Mesodermal cell (in vitro differentiated cells): ENCODE measurements around the gene SHC1.

ENCODE experiments used
- H3K27ac ChIP-seq: 2 replicates; pipeline ENCODE4 v1.7.0; 2013; ENCODE audit warnings: mild to moderate bottlenecking, low read depth, low read length, moderate library complexity; ENCODE audit not compliant: severe bottlenecking
- H3K36me3 ChIP-seq: 2 replicates; pipeline ENCODE4 v1.7.1; 2013; ENCODE audit warnings: mild to moderate bottlenecking, low read length, moderate library complexity; ENCODE audit not compliant: control insufficient read depth, insufficient read depth
- H3K4me1 ChIP-seq: one replicate; pipeline ENCODE4 v1.7.1; 2013; ENCODE audit warnings: mild to moderate bottlenecking, low read length; ENCODE audit not compliant: insufficient read depth, control insufficient read depth, poor library complexity, severe bottlenecking
- H3K4me3 ChIP-seq: 2 replicates; pipeline ENCODE4 v1.7.0; 2013; ENCODE audit warnings: low read length, control low read depth, mild to moderate bottlenecking; ENCODE audit not compliant: insufficient read depth, poor library complexity, severe bottlenecking; ENCODE audit errors: extremely low read depth
- H3K9me3 ChIP-seq: 2 replicates; pipeline ENCODE4 v1.7.1; 2013; ENCODE audit warnings: mild to moderate bottlenecking, low read length, moderate library complexity; ENCODE audit not compliant: control insufficient read depth
- WGBS, 2 experiments: methylation state at CpG; one replicate each; pipeline ENCODE4 v1.1.5; 2013; ENCODE audit warnings: missing lambda C conversion rate in 2 of 2; ENCODE audit not compliant: insufficient coverage in 2 of 2; 5-methylcytosine and 5-hydroxymethylcytosine counted together

The SHC1 gene

GRCh38 chr1:154954541-154954940 is 16.0 kb downstream of the SHC1 start:
- H3K4me3 ChIP-seq, result no peak overlapping the region
- H3K4me1 ChIP-seq, result peaks cover 30% of the 10 kb centered on the region
- 79 to 90% methylated on average over 2 of the region's 3 CpGs for WGBS, 2 experiments
- no peaks in the 10 kb centered on the region for H3K9me3 ChIP-seq
- no peak overlapping the region for H3K27ac ChIP-seq
- H3K36me3 ChIP-seq, result peaks cover 35% of the 10 kb centered on the region

DNA sequence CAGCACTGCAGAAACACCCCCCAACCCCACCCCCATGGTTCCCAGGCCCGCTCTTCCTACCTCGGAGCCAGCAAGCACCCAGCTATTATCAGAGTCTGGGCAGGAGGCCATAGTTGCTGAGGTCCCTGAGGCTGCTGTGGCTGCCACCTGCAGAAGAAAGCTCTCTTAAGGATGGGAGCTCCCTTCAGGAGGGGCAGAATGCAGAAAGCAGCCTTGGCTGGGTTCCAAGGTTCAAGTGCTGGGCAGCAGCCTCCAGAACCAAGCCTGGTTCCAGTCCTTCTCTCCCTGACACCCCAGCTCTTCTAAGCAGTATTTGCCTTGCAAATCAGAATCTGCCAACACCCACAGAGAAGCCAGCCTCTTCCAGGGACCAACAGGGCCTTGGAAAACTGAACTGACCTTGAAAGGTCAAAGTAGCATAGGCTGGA is 16.9 kb downstream of the SHC1 start:
- Histone ChIP-seq H3K9me3 (no peaks in the 10 kb centered on the region), H3K36me3 (peaks cover 25% of the 10 kb centered on the region), H3K4me1 (peaks cover 30% of the 10 kb centered on the region), H3K4me3 (no peak overlapping the region), H3K27ac (no peak overlapping the region)
- WGBS, 2 experiments, result 100% methylated on average over 2 of the region's 2 CpGs; no CpG with 5 or more reads in 1 of the 2 experiments

DNA sequence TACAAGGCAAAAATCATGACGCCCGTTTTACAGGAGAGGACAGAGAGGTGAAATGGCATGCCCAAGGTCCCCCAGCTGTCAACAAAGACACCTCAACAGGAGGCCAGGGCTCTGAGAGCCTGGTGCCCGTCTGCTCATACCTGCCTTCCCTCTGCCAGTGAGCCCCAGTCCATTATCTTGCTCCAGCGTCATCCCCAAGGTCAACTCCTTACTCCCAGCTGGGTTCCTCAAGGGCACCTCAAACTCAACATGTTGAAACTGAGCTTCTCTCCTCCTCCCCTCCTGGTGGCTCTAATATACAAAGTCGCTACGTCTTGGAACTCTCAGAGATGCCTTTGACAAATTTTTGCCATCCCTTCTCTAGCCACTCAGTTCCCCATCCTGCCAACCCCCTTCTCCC is 17.9 kb downstream of the SHC1 start:
- Histone ChIP-seq H3K4me1 (peaks cover 30% of the 10 kb centered on the region), H3K4me3 (no peak overlapping the region), H3K9me3 (no peaks in the 10 kb centered on the region), H3K36me3 (peaks cover 24% of the 10 kb centered on the region), H3K27ac (no peak overlapping the region)
- 92 to 93% methylated on average over 4 to 6 of the region's 6 CpGs for WGBS, 2 experiments

- Histone ChIP-seq H3K9me3 (no peaks in the 10 kb centered on the region), H3K4me1 (peaks cover 24% of the 10 kb centered on the region), H3K36me3 (peaks cover 27% of the 10 kb centered on the region), H3K27ac (no peak overlapping the region), H3K4me3 (no peak overlapping the region)
- WGBS, 2 experiments, result 86 to 91% methylated on average over 10 to 14 of the region's 15 CpGs
Measured at GRCh38 chr1:154951901-154952657, 18.5 kb downstream of the SHC1 start.

- Histone ChIP-seq H3K36me3 (peaks cover 45% of the 10 kb centered on the region), H3K4me1 (no peaks in the 10 kb centered on the region), H3K4me3 (no peak overlapping the region), H3K9me3 (no peaks in the 10 kb centered on the region), H3K27ac (no peak overlapping the region)
- WGBS, 2 experiments, result 93 to 97% methylated on average over 6 to 11 of the region's 11 CpGs
Measured at GRCh38 chr1:154948079-154948478, 22.5 kb downstream of the SHC1 start.

- Histone ChIP-seq H3K27ac (no peak overlapping the region), H3K4me1 (peaks cover 9% of the 10 kb centered on the region), H3K36me3 (peaks cover 45% of the 10 kb centered on the region), H3K4me3 (no peak overlapping the region), H3K9me3 (no peaks in the 10 kb centered on the region)
- WGBS, 2 experiments, result 92 to 95% methylated on average over 15 of the region's 17 CpGs
Measured at GRCh38 chr1:154945962-154946850, 24.3 kb downstream of the SHC1 start.

DNA sequence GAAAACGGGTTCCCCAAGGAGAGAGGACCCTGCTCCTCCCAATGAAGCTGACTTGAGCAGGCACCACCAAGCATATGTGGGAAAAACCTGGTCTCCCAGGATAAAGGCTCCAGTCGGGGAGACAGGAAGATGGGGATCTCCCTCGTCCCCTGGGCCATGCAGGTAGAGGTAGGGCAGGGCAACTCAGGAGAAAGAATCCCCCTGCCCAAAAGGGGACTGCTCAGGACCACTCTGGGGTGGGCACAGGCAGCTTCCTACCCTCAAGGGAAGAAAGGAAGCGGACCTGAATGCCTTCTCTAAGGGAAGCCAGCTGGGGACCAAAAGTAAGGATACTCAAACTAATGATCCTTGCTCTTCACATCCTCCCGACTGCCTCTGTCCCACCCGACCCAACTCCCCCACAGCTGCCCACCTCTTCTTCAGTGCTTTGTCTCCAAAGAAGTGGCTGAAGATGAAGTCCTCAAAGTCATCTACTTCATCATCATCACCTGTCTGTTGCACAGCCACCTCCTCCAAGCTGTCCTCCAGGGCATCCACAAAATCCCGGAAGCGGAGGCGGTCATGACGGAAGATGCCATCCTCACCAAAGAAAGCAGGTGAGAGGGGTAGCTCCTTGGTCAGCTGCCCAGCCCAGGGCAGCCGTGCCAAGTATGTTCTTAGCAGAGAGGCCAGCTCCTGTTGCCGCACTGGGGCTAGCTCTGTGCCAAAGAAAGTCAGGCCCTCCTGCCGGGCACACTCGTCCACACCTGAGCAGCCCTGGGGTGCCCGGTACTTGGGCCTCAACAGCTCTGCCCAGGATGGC is 25.2 kb downstream of the SHC1 start:
- WGBS, 2 experiments, result 89 to 92% methylated on average over 12 to 14 of the region's 15 CpGs
- H3K36me3 ChIP-seq, result peaks cover 36% of the 10 kb centered on the region
- H3K4me1 ChIP-seq, result peaks cover 11% of the 10 kb centered on the region
- no peak overlapping the region for H3K4me3 ChIP-seq
- no peak overlapping the region for H3K27ac ChIP-seq
- H3K9me3 ChIP-seq, result no peaks in the 10 kb centered on the region

DNA sequence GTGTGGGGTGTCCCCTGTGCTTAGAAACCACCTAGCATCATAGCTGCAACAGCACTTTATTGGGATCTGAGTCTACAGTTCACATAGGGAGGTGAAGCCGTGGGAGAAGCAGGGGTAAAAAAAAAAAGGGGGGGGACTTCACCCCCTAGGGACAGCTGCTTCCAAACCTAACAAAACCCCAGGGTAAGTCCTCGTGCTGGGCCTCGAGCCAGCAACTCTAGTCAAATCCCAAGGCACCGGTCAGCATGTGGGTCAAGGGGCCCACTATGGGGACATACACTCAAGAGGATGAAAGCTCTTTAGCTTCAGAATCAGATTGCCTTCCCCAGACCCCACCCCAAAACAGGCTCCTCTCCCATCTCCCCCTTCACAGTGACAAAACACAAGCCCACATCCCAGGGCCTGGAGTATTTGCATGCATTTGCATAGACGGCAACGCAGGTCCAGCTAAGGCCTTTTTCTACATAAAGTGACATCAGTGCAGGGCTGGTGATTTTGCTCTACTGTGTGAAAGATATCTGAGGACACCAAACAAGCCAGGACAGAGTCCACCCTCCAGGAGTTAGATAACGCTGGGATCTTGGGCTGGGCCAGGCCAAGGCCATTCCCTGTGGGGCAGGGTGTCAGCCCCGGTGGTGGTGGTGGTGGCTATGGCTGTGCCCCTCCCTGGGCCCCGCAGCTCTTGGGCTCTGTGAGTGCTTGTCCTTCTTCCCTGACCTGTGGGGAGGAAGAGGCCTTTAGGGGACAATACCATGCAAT is 26.0 kb downstream of the SHC1 start:
- Histone ChIP-seq H3K4me1 (peaks cover 11% of the 10 kb centered on the region), H3K9me3 (no peaks in the 10 kb centered on the region), H3K4me3 (no peak overlapping the region), H3K27ac (no peak overlapping the region), H3K36me3 (peaks cover 34% of the 10 kb centered on the region)
- WGBS, 2 experiments, result 85 to 94% methylated on average over 5 to 7 of the region's 9 CpGs

DNA sequence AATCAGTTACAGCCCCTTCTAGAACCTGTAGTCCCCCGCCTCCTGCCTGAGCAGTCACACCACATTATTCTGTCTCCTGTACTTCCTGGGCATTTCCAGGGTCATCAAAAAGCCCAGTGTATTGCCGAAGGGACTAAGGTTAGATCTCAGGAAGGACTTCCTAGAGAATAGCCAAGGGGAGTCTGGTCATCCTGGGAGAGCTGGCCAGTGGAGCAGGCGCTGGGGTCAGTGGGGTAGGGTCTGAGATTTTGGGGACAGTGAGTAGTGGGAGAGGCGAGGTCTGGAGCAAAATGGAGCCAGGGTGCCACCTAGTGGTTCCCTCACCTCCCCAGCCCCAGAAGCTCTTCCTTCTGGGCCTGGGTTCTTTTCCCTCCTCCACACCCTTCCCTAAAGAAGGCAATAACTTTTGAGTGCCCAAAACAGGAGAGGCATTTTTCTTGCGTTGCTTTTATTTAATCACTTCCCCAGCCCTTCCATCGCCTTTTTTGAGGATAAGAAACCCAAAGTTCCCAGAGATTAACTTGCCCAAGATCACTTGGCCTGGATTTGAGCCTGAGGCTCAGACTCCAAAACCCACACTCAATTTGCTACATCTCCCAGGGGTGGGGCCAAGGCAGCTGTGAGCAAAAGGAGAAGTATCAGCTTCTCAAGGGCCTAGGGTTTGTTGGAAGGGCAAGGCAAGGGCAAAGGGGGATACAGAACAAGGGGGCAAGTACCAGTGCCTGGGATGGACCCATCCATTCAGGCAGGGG is 26.7 kb downstream of the SHC1 start:
- 10 to 52% methylated on average over 2 to 5 of the region's 6 CpGs for WGBS, 2 experiments
- no peak overlapping the region for H3K27ac ChIP-seq
- H3K4me3 ChIP-seq, result no peak overlapping the region
- H3K36me3 ChIP-seq, result peaks cover 34% of the 10 kb centered on the region
- no peaks in the 10 kb centered on the region for H3K9me3 ChIP-seq
- H3K4me1 ChIP-seq, result peaks cover 11% of the 10 kb centered on the region
